Spleen (tissue), 7 donors: Measurements from ENCODE around the gene P2RY2.

Experiments
- POLR2A ChIP-seq, 3 donors: fragments of 450-650 bp; IDR thresholded peaks; one replicate each; pipeline ENCODE4 v1.5.1; 2017; ENCODE audit warnings: antibody characterized with exemption in 3 of 3, mild to moderate bottlenecking in 1 of 3
- POLR2AphosphoS5 ChIP-seq, 3 donors: sonication (generic); formaldehyde crosslinking; IDR thresholded peaks; one replicate each; pipeline ENCODE4 v1.5.1; 2017; ENCODE audit warnings: antibody characterized with exemption in 3 of 3
- TF ChIP-seq, protein P1 (sequence below), 11 experiments: fragments of 200-600 bp in 7 of 11; fragments of 450-650 bp in 4 of 11; sonication (generic) in 4 of 11; IDR thresholded peaks in 8 of 11; conservative IDR thresholded peaks in 3 of 11; 1 replicate in 7 of 11; 2 replicates in 4 of 11; pipeline versions ENCODE4 v1.4.0 to v1.8.0; 2016 to 2021; ENCODE audit warnings: antibody characterized with exemption in 11 of 11, inconsistent platforms in 4 of 11, mild to moderate bottlenecking in 1 of 11
- donor health status: DM: no; HTN: no; CAD: no; lungs with moderate emphysema.
- donor health status: DM: no; HTN: no; CAD: no.
- donor health status: DM: no; HTN: no; CAD: no.

DNA sequence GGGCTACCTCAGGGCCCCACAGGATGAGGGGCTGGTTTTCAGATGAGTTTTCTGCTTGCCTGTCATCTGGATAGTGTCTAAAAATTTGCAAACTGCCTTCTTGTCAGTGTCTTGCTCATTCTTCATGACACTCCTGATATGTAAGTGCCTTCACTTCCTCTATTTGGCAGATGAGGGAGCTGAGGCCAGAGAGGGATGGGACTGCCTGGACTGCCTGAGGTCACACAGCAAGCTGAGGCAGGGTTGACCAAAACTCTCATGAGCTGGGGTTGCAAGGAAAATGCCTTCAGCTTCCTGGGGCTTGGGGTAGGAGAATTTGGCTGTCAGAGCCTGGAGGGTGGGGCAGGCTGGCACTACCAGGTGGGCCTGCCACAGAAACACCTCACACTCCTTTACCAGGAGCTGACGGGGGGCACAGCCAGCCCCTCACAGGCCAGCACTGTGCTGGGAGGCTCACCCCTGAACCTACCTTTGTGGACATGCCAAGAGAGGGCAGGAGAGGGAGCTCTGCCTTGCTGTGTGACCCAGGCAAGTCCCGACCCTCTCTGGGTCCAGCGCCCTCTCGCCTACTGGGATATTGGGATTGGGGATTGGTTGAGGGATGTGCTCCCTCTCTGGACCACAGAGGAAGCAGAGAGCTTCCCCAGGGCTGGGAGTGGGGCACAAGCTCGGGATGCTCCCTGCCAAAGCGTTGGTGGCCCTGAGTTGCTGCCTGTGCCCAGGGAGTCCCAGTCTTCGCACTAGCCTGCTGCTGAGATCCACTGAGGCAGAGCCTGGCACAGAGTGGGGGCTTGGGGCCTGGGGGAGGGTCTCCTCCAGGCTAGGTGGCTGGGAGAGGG is 52.2 kb downstream of the P2RY2 start:
- TF ChIP-seq, protein P1, sequence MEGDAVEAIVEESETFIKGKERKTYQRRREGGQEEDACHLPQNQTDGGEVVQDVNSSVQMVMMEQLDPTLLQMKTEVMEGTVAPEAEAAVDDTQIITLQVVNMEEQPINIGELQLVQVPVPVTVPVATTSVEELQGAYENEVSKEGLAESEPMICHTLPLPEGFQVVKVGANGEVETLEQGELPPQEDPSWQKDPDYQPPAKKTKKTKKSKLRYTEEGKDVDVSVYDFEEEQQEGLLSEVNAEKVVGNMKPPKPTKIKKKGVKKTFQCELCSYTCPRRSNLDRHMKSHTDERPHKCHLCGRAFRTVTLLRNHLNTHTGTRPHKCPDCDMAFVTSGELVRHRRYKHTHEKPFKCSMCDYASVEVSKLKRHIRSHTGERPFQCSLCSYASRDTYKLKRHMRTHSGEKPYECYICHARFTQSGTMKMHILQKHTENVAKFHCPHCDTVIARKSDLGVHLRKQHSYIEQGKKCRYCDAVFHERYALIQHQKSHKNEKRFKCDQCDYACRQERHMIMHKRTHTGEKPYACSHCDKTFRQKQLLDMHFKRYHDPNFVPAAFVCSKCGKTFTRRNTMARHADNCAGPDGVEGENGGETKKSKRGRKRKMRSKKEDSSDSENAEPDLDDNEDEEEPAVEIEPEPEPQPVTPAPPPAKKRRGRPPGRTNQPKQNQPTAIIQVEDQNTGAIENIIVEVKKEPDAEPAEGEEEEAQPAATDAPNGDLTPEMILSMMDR (IDR thresholded peaks at IDR 0.05 in 8 of 11, conservative IDR thresholded peaks at IDR 0.05 in 3 of 11), result no peak
- TF ChIP-seq POLR2A (IDR thresholded peaks at IDR 0.05), result no peak
- TF ChIP-seq POLR2AphosphoS5 (IDR thresholded peaks at IDR 0.05), result no peak
